Keratinocyte (primary cell): Measurements from ENCODE around the gene SLFN12.

Experiments
- CTCF ChIP-seq, 3 experiments: IDR thresholded peaks in 1 of 3; conservative IDR thresholded peaks in 1 of 3; optimal IDR thresholded peaks in 1 of 3; 2 replicates in 2 of 3; 3 replicates in 1 of 3; pipeline versions ENCODE3 to v1.5.1; 2011; ENCODE audit warnings: low read length in 3 of 3, mild to moderate bottlenecking in 3 of 3, moderate library complexity in 2 of 3, control low read depth in 1 of 3, inconsistent platforms in 1 of 3; ENCODE audit not compliant: insufficient read depth in 2 of 3; ENCODE audit errors: extremely low read depth in 1 of 3
- EZH2 ChIP-seq: IDR thresholded peaks from one replicate; pipeline ENCODE4 v1.6.1; 2012; ENCODE audit warnings: inconsistent platforms, mild to moderate bottlenecking, low read length, moderate library complexity

GRCh38 chr17:35404360-35404759 is 27.9 kb downstream of the SLFN12 start:
- no peak for TF ChIP-seq CTCF (optimal IDR thresholded peaks at IDR 0.05 in 1 of 3, IDR thresholded peaks at IDR 0.05 in 1 of 3, conservative IDR thresholded peaks at IDR 0.05 in 1 of 3; ENCODE audit: extremely low read depth in 1 of 3, insufficient read depth in 2 of 3, low read length in 3 of 3)
- no peak for TF ChIP-seq EZH2
